ENCODE data around the gene FOXM1.

GRCh38 chr12:2857576-2857975, 19.4 kb downstream of the FOXM1 start:
- TF ChIP-seq ARNT (IDR thresholded peaks at IDR 0.05), result no peak
- no peak for TF ChIP-seq FOXA1 (IDR thresholded peaks at IDR 0.05)
- TF ChIP-seq FOXM1 (IDR thresholded peaks at IDR 0.05; ENCODE audit: borderline replicate concordance), result no peak
- TF ChIP-seq NFRKB (IDR thresholded peaks at IDR 0.05), result no peak
